Endothelial cell of umbilical vein (primary cell): ENCODE data around the gene GAS2L2. TPM values are rescaled to one million over a fixed set of nuclear protein-coding genes. Genes with fewer than 3 reads are reported as not detected.

Source experiments
- BruUV-seq: library from RNA; stranded (reverse); fragments of 400-500 nt; replicated peaks from 2 replicates; lab custom pipeline; 2021; lab: Mats Ljungman, UMichigan
- CTCF ChIA-PET: fragments of 300-600, 350-600 bp; sonication (Branson Sonifier 250); formaldehyde crosslinking; loops from one replicate; lab custom pipeline; 2021; ENCODE audit warnings: antibody characterized with exemption, inconsistent platforms; lab: Charles Lee
- POLR2A ChIA-PET: fragments of 300-600, 350-600 bp; sonication (Branson Sonifier 250); formaldehyde crosslinking; loops from one replicate; lab custom pipeline; 2021; ENCODE audit warnings: antibody characterized with exemption, inconsistent platforms; lab: Charles Lee
- DNase-seq: peaks from one replicate; pipeline ENCODE4 v3.0.0-alpha.2; 2011; ENCODE audit warnings: low read depth, low spot score
- FAIRE-seq: peaks from 2 replicates; lab custom pipeline; 2011; peaks lifted over from hg19 to GRCh38; lab: Jason Lieb, UNC
- H2AFZ ChIP-seq: 2 replicates; pipeline ENCODE4 v1.6.0; 2012; ENCODE audit warnings: low read depth, low read length, control low read depth, inconsistent platforms
- H3K27ac ChIP-seq: 2 replicates; pipeline ENCODE4 v1.5.1; 2011; ENCODE audit warnings: low read depth, mild to moderate bottlenecking, control low read depth, low read length, moderate library complexity; ENCODE audit not compliant: insufficient read depth
- H3K27me3 ChIP-seq, 2 experiments: 2 replicates each; pipeline versions ENCODE4 v1.6.0 to v1.6.1; 2011; ENCODE audit warnings: low read length in 2 of 2, mixed read lengths in 1 of 2; ENCODE audit not compliant: control insufficient read depth in 2 of 2, insufficient read depth in 2 of 2
- H3K36me3 ChIP-seq, 2 experiments: 2 replicates in 1 of 2; 3 replicates in 1 of 2; pipeline ENCODE4 v1.5.1; 2011; ENCODE audit warnings: low read length in 2 of 2, mild to moderate bottlenecking in 1 of 2, moderate library complexity in 1 of 2; ENCODE audit not compliant: control insufficient read depth in 2 of 2, insufficient read depth in 2 of 2; ENCODE audit errors: extremely low read depth in 1 of 2
- H3K4me1 ChIP-seq: 3 replicates; pipeline ENCODE4 v1.5.1; 2011; ENCODE audit warnings: mild to moderate bottlenecking, low read length; ENCODE audit not compliant: control insufficient read depth, insufficient read depth; ENCODE audit errors: extremely low read depth
- H3K4me2 ChIP-seq: 2 replicates; pipeline ENCODE4 v1.6.1; 2011; ENCODE audit warnings: low read length, control low read depth, mixed read lengths; ENCODE audit not compliant: insufficient read depth
- H3K4me3 ChIP-seq, 3 experiments: fragments of 200-600 bp in 1 of 3; sonication (generic), shearing (Covaris generic) in 1 of 3; replicated peaks in 1 of 3; 2 replicates each; pipeline ENCODE4 v1.5.1; 2011 to 2016; ENCODE audit warnings: control low read depth in 3 of 3, low read length in 3 of 3, mild to moderate bottlenecking in 2 of 3, inconsistent platforms in 1 of 3, low read depth in 1 of 3, moderate library complexity in 1 of 3; ENCODE audit not compliant: insufficient read depth in 1 of 3
- H3K79me2 ChIP-seq: 2 replicates; pipeline ENCODE4 v1.6.0; 2012; ENCODE audit warnings: low read length, inconsistent platforms; ENCODE audit not compliant: control insufficient read depth, insufficient read depth
- H3K9ac ChIP-seq: replicated peaks from 2 replicates; pipeline ENCODE3; 2011; ENCODE audit warnings: low read length, control low read depth; ENCODE audit not compliant: insufficient read depth; ENCODE audit errors: extremely low read depth
- H3K9me1 ChIP-seq: replicated peaks from 3 replicates; pipeline ENCODE4 v1.6.0; 2011; ENCODE audit warnings: mild to moderate bottlenecking, low read length; ENCODE audit not compliant: control insufficient read depth, insufficient read depth; ENCODE audit errors: extremely low read depth
- H3K9me3 ChIP-seq: replicated peaks from 2 replicates; pipeline ENCODE4 v1.5.1; 2012; ENCODE audit warnings: low read length, inconsistent platforms; ENCODE audit not compliant: control insufficient read depth, insufficient read depth
- H4K20me1 ChIP-seq: replicated peaks from 2 replicates; pipeline ENCODE3; 2011; ENCODE audit warnings: mild to moderate bottlenecking, low read length; ENCODE audit not compliant: control insufficient read depth, insufficient read depth; ENCODE audit errors: extremely low read depth
- CTCF ChIP-seq, 2 donors: IDR thresholded peaks; 1 replicate in 1 of 2; 2 replicates in 1 of 2; pipeline ENCODE4 v1.5.1; 2011; ENCODE audit warnings: low read length in 2 of 2, mild to moderate bottlenecking in 2 of 2, moderate library complexity in 2 of 2, control low read depth in 1 of 2, inconsistent platforms in 1 of 2, low read depth in 1 of 2; ENCODE audit not compliant: insufficient read depth in 1 of 2; ENCODE audit errors: extremely low read depth in 1 of 2
- EZH2 ChIP-seq: IDR thresholded peaks from 2 replicates; pipeline ENCODE4 v1.6.1; 2012; ENCODE audit warnings: borderline replicate concordance, low read depth, mild to moderate bottlenecking, moderate library complexity, low read length, inconsistent platforms; ENCODE audit not compliant: severe bottlenecking
- FOS ChIP-seq: IDR thresholded peaks from 2 replicates; pipeline ENCODE4 v1.6.1; 2011; ENCODE audit warnings: mild to moderate bottlenecking, low read length, moderate library complexity, borderline replicate concordance; ENCODE audit not compliant: insufficient read depth
- GATA2 ChIP-seq: IDR thresholded peaks from 2 replicates; pipeline ENCODE4 v1.7.0; 2011; ENCODE audit warnings: low read depth, mild to moderate bottlenecking, moderate library complexity, mixed read lengths, low read length; ENCODE audit not compliant: insufficient read length, insufficient read depth
- JUN ChIP-seq: IDR thresholded peaks from 2 replicates; pipeline ENCODE4 v1.6.1; 2011; ENCODE audit warnings: borderline replicate concordance, low read depth; ENCODE audit not compliant: insufficient read length, insufficient read depth
- MAX ChIP-seq: IDR thresholded peaks from 2 replicates; pipeline ENCODE4 v1.6.1; 2011; ENCODE audit not compliant: insufficient read depth, insufficient read length
- MYC ChIP-seq: IDR thresholded peaks from one replicate; pipeline ENCODE4 v1.6.1; 2011; ENCODE audit warnings: mild to moderate bottlenecking, low read depth, low read length
- POLR2A ChIP-seq: IDR thresholded peaks from 2 replicates; pipeline ENCODE4 v1.6.1; 2012; ENCODE audit warnings: low read depth, mild to moderate bottlenecking, control low read depth, low read length
- POLR2AphosphoS5 ChIP-seq: IDR thresholded peaks from 2 replicates; pipeline ENCODE4 v1.6.1; 2012; ENCODE audit warnings: low read depth, mild to moderate bottlenecking, control low read depth, low read length, moderate library complexity; ENCODE audit not compliant: insufficient read depth
- dilution Hi-C: fragments of 300-500 bp; cut with MboI; formaldehyde crosslinking; loops from one replicate; pipeline ENCODE4 v1.15.0; 2019; ENCODE audit warnings: low sequenced_read_pairs; ENCODE audit not compliant: extremely low pct_ligation_motif_present
- intact Hi-C: fragments of 100-400 bp; cut with micrococcal nuclease; formaldehyde crosslinking; loops from one replicate; pipeline ENCODE4 v1.10.0; 2022
- polyA plus RNA-seq, 4 experiments: library from polyadenylated mRNA; depleted of rRNA in 3 of 4; stranded (reverse) in 3 of 4; unstranded in 1 of 4; fragments of >200 nt; gene quantifications; 2 replicates each; pipeline versions ENCODE4 v1.2.1 to v1.2.3, GENCODE V29; 2011 to 2012; ENCODE audit warnings: missing spikeins in 1 of 4
- total RNA-seq: library from RNA; stranded (reverse); gene quantifications from 2 replicates; pipeline ENCODE4 v1.2.3, GENCODE V29; 2021

Gene GAS2L2
- total and polyA plus RNA-seq, 2 donors (not counting 3 experiments of a cell fraction or from before 2014, with no cell fraction given), result not detected

GRCh38 chr17:35775039-35775438, 22.0 kb upstream of the GAS2L2 start:
- H3K9me3 ChIP-seq, result no peaks in the 10 kb centered on the region
- peaks cover 5 to 7% of the 10 kb centered on the region in 2 experiments for H3K27me3 ChIP-seq
- dilution Hi-C loops (no loop called here), intact Hi-C loops (no loop called here)
- ChIA-PET POLR2A (no interaction called here), CTCF (interaction anchor here (0.8 to 5.3 kb wide), 4 partner anchors 8 to 27 kb away, joined by 3 to 34 read pairs (median 8); no protein-coding TSS in a partner anchor)
- no peak overlapping the region for H3K4me3 ChIP-seq
- no peaks in the 10 kb centered on the region for H3K36me3 ChIP-seq
- no peak overlapping the region for H3K27ac ChIP-seq
- H3K4me2 ChIP-seq, result no peak overlapping the region
- H3K9me1 ChIP-seq, result no peaks in the 10 kb centered on the region
- H2AFZ ChIP-seq, result no peak overlapping the region
- FAIRE-seq (no peak), DNase-seq (no peak)
- H3K4me1 ChIP-seq, result peaks cover 5% of the 10 kb centered on the region
- TF ChIP-seq EZH2, result no peak
- TF ChIP-seq JUN, result no peak
- TF ChIP-seq CTCF (IDR thresholded peaks at IDR 0.05; ENCODE audit: extremely low read depth in 1 of 2, insufficient read depth in 1 of 2, low read depth in 1 of 2, low read length in 2 of 2), result no peak
- TF ChIP-seq FOS, result no peak
- TF ChIP-seq MAX, result no peak
- no peak for TF ChIP-seq POLR2AphosphoS5
- TF ChIP-seq MYC, result no peak
- TF ChIP-seq GATA2, result no peak
- no peak for TF ChIP-seq POLR2A
- H3K79me2 ChIP-seq, result no peaks in the 10 kb centered on the region
- no TSS peak for BruUV-seq
- H4K20me1 ChIP-seq, result no peaks in the 10 kb centered on the region
- no peak overlapping the region for H3K9ac ChIP-seq
